Aorta (tissue), 5 donors: ENCODE measurements around the gene BIK. TPM values are rescaled to one million over a fixed set of nuclear protein-coding genes. Genes with fewer than 3 reads are reported as not detected.

Source experiments
- ATAC-seq: fragments of 200-7000 bp; cut with Tn5 transposase; one replicate; pipeline ENCODE4 v1.9.1; 2022; ENCODE audit warnings: moderate library complexity; ENCODE audit not compliant: low FRiP score
- DNase-seq, 2 donors: peaks; one replicate each; pipeline ENCODE4 v3.0.0-alpha.2; 2020
- H3K27ac ChIP-seq, 2 donors: one replicate each; pipeline ENCODE4 v1.5.1; 2013; ENCODE audit warnings: low read length in 2 of 2, mild to moderate bottlenecking in 2 of 2, moderate library complexity in 2 of 2, control low read depth in 1 of 2, inconsistent platforms in 1 of 2, low read depth in 1 of 2
- H3K27me3 ChIP-seq, 2 donors: one replicate each; pipeline ENCODE4 v1.6.1; 2013; ENCODE audit warnings: control low read depth in 1 of 2, low read length in 1 of 2, mild to moderate bottlenecking in 1 of 2, moderate library complexity in 1 of 2; ENCODE audit not compliant: insufficient read depth in 2 of 2, control insufficient read depth in 1 of 2
- H3K36me3 ChIP-seq, 2 donors: one replicate each; pipeline ENCODE4 v1.6.1; 2013; ENCODE audit warnings: control low read depth in 1 of 2, low read length in 1 of 2, mild to moderate bottlenecking in 1 of 2; ENCODE audit not compliant: insufficient read depth in 2 of 2, control insufficient read depth in 1 of 2
- H3K4me1 ChIP-seq, 2 donors: one replicate each; pipeline ENCODE4 v1.6.1; 2013; ENCODE audit warnings: low read length in 2 of 2, control low read depth in 1 of 2, mild to moderate bottlenecking in 1 of 2, moderate library complexity in 1 of 2; ENCODE audit not compliant: insufficient read depth in 2 of 2, control insufficient read depth in 1 of 2
- H3K4me3 ChIP-seq, 2 donors: one replicate each; pipeline ENCODE4 v1.5.1; 2013; ENCODE audit warnings: low read length in 2 of 2, control low read depth in 1 of 2, mild to moderate bottlenecking in 1 of 2
- H3K9me3 ChIP-seq: one replicate; pipeline ENCODE4 v1.6.1; 2013; ENCODE audit warnings: mild to moderate bottlenecking, low read length; ENCODE audit not compliant: control insufficient read depth
- whole genome bisulfite sequencing, 2 donors: extraction: QIAGEN DNeasy Blood & Tissue Kit; methylation state at CpG; one replicate each; pipeline ENCODE4 v1.1.7; 2013; 5-methylcytosine and 5-hydroxymethylcytosine counted together
- intact Hi-C, 2 donors: fragments of 100-400 bp; cut with DNase I; formaldehyde crosslinking; loops; one replicate each; pipeline versions ENCODE4 v1.14.2 to v1.15.0; 2022
- polyA plus RNA-seq, 2 donors: library from polyadenylated mRNA; stranded (reverse); fragments of 200-250 nt; gene quantifications; one replicate each; pipeline ENCODE4 v1.2.3, GENCODE V29; 2013
- total RNA-seq, 2 donors: library from RNA; stranded (reverse); fragmentation: NEBNext Ultra II Directional; extraction: Animal tissue kit (Norgen Biotek cat#: 25700); gene quantifications; one replicate each; pipeline ENCODE4 v1.2.1, GENCODE V29; 2021
- donor health status: healthy with polysubstance abuse.
- donor health status: Bipolar disorder and iron deficiency.
- donor health status: DM: no; HTN: no; CAD: no.
- donor health status: DM: no; HTN: no; CAD: no.
- donor health status: DM: yes; HTN: yes; CAD: no.

Gene BIK
- total and polyA plus RNA-seq, 4 donors: 0.23 to 1.6 TPM; not detected in 2

DNA sequence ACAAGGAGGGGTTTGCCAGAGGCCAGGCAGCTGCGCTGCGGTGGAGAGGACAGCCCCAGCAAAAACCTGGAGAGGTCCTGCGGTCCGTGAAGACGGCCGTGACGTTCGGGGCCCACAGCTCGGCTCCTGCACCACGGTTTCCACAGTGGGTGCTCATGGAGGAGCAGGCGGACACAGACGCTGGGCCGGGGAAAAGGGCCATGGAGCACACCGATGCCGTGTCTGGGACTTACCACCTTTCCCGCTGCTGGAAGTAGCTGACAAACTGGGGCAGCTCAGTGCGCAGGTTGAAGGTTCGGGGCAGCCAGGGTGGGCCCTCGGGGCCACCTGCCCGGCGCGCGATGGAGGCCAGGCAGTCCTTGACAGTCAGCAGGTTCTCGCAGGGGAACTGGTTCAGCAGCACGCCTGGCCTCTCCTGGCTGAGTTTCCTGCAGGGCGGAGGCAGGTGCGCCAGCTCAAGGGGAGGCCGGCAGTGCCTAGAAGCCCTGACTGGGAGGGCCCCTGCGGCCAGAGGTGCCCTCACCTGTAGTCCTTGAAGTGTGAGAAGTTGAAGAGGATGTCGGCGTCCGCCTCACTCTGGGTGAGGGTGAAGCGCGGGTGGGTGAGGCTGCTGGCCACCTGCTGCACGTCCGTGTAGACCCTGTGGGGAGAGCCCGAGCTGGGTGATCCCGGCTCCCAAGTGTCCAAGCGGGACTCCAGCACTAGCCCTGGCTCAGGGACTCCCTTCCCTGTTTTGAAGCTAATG lies 63.6 kb downstream of the BIK start:
- H3K4me3 ChIP-seq: no peak overlapping the region
- 95 to 96% methylated on average over 38 to 39 of the region's 39 CpGs for WGBS, 2 donors
- no peaks in the 10 kb centered on the region for H3K4me1 ChIP-seq
- H3K36me3 ChIP-seq: peaks cover 0 to 6% of the 10 kb centered on the region in 2 donors
- ATAC-seq (no peak), DNase-seq (peak; percentile 34 to 72)
- intact Hi-C loops: no loop called here
- H3K9me3 ChIP-seq: no peaks in the 10 kb centered on the region
- H3K27me3 ChIP-seq: no peaks in the 10 kb centered on the region
- no peak overlapping the region for H3K27ac ChIP-seq

DNA sequence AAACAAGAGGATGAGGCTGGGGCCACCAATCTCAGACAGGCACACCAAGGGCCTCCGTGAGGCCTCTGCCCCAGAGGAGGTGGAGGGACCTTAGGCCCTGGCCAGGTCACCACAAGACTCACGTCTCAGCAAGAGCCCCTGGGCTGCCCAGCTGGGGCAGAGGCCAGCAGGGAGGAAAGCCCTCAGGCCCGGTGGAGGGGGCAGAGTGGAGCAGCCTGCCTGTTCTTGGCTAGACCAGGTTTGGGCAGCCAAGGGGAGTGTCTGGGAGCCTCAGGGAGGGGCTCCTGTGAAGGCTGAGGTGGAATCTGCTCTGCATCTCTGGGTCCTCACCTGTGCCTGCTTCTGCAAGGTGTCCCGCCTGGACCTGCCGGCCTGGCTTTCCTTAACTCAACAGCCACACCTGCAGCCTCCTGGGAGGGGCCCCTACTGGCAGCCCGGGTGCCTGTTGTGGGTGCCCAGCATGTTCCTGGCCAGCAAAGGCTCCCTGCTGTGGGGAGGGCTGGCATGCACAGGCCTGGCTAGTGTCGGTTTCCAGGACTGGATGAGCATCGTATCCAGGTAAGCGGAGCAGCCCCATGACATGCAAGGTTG lies 64.5 kb downstream of the BIK start:
- intact Hi-C loops: no loop called here
- ATAC-seq: no peak
- Histone ChIP-seq H3K4me3 (no peak overlapping the region), H3K27me3 (no peaks in the 10 kb centered on the region), H3K9me3 (no peaks in the 10 kb centered on the region), H3K36me3 (peaks cover 0 to 6% of the 10 kb centered on the region in 2 donors), H3K27ac (no peak overlapping the region), H3K4me1 (no peaks in the 10 kb centered on the region)
- DNase-seq: peak; percentile 21 to 53
- 88% methylated on average over 9 of the region's 9 CpGs for WGBS, 2 donors

DNA sequence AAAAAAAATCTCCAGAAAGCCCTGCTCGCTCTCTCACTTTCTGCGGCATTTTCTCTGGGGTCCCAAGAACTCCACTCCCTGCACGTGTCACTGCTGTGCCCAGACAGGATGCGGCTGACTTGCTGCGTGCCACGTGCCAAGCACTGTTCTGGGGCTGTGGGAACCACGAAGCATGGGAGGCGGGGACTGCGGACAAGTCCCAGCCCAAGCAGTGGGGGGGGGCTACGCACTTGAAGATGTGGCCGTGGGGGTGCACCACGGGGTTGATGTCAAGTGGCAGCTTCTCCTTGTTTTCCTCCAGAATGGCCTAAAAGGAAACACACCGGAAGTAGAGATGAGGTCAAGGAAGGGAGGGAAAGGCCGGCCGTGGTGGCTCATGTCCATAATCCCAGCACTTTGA lies 65.5 kb downstream of the BIK start:
- no peaks in the 10 kb centered on the region for H3K9me3 ChIP-seq
- no peak overlapping the region for H3K27ac ChIP-seq
- intact Hi-C loops: no loop called here
- WGBS, 2 donors: 91 to 94% methylated on average over 15 of the region's 15 CpGs
- ATAC-seq (no peak), DNase-seq (peak; percentile 37 to 47)
- no peaks in the 10 kb centered on the region for H3K27me3 ChIP-seq
- peaks cover 0 to 6% of the 10 kb centered on the region in 2 donors for H3K36me3 ChIP-seq
- no peaks in the 10 kb centered on the region for H3K4me1 ChIP-seq
- H3K4me3 ChIP-seq: no peak overlapping the region

DNA sequence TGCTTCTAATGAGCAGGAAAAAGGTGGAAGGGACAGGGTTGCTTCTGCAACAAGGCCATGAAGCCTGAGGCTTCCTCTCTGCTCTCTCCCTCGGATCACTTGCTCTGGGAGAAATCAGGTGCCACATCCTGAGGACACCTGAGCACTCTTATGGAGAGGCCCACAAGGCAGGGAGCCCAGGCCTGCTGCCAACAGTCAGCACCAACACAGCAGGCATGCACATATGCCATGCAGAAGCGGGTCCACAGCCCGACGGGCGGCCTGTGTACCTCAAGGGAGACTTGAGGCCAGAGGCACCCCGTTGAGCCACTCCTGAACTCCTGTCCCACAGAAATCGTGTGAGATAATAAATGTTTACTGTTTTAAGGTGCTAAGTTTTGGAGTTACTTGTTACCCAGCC lies 66.9 kb downstream of the BIK start:
- intact Hi-C loops: no loop called here
- no peaks in the 10 kb centered on the region for H3K9me3 ChIP-seq
- H3K36me3 ChIP-seq: peaks cover 0 to 6% of the 10 kb centered on the region in 2 donors
- peak; percentile 36 to 78 for DNase-seq
- H3K27ac ChIP-seq: no peak overlapping the region
- no peak for ATAC-seq
- no peaks in the 10 kb centered on the region for H3K4me1 ChIP-seq
- 92 to 93% methylated on average over 7 of the region's 7 CpGs for WGBS, 2 donors
- H3K27me3 ChIP-seq: no peaks in the 10 kb centered on the region
- no peak overlapping the region for H3K4me3 ChIP-seq

Other genes starting within 250 kb of the BIK start
- gene PACSIN2, start 95.6 kb upstream of the BIK start, total RNA-seq: 100 to 1,000 TPM in 1 of 2 donors, 10 to 100 TPM in 1; 59.1 to 127 TPM
- 100 to 1,000 TPM in 1 of 2 donors, 10 to 100 TPM in 1; 50.5 to 110 TPM for gene PACSIN2, start 95.6 kb upstream of the BIK start, polyA plus RNA-seq
- gene TTLL1, start 21.4 kb upstream of the BIK start, total RNA-seq: 1 to 10 TPM; 3.0 to 5.9 TPM
- 1 to 10 TPM; 4.5 to 5.8 TPM for gene TTLL1, start 21.4 kb upstream of the BIK start, polyA plus RNA-seq
- 10 to 100 TPM in 1 of 2 donors, 1 to 10 TPM in 1; 9.8 to 10.0 TPM for gene MCAT, start 32.6 kb downstream of the BIK start, total RNA-seq
- gene MCAT, start 32.6 kb downstream of the BIK start, polyA plus RNA-seq: 10 to 100 TPM in 1 of 2 donors, 1 to 10 TPM in 1; 6.5 to 12.8 TPM
- 100 to 1,000 TPM in 1 of 2 donors, 10 to 100 TPM in 1; 88.7 to 120 TPM for gene TSPO, start 40.8 kb downstream of the BIK start, total RNA-seq
- 100 to 1,000 TPM; 287 to 311 TPM for gene TSPO, start 40.8 kb downstream of the BIK start, polyA plus RNA-seq
- gene TTLL12, start 76.4 kb downstream of the BIK start, total RNA-seq: 10 to 100 TPM; 13.1 to 16.4 TPM
- 10 to 100 TPM; 12.2 to 13.6 TPM for gene TTLL12, start 76.4 kb downstream of the BIK start, polyA plus RNA-seq
- gene SCUBE1, start 232.6 kb downstream of the BIK start, total RNA-seq: 10 to 100 TPM in 1 of 2 donors, 1 to 10 TPM in 1; 5.4 to 18.7 TPM
- 1 to 10 TPM in 1 of 2 donors, under 1 TPM in 1; 0.88 to 1.5 TPM for gene SCUBE1, start 232.6 kb downstream of the BIK start, polyA plus RNA-seq